GM21367 (cell line): Measurements from ENCODE around the gene ASMTL.
"Not testable (repeated sequence)": the region's sequence is repeated elsewhere in the genome, so short reads cannot be mapped to it uniquely, and the experiment has no call there.

Source experiments
- ATAC-seq: cut with Tn5 transposase; IDR thresholded peaks from one replicate; pipeline ENCODE4 v1.9.1; 2021; ENCODE audit not compliant: unreplicated experiment

Gene ASMTL

GRCh38 chrX:1462110-1462509, 9.4 kb upstream of the ASMTL start:
- ATAC-seq = no peak

GRCh38 chrX:1455948-1456280, 3.2 kb upstream of the ASMTL start:
- ATAC-seq = no peak

GRCh38 chrX:1453951-1454785, 1.5 kb upstream of the ASMTL start:
- ATAC-seq = peak; percentile 40

- ATAC-seq = peak; percentile 6
Observed at GRCh38 chrX:1453395-1453783, 680 bp upstream of the ASMTL start.

- no peak for ATAC-seq
Observed at GRCh38 chrX:1451661-1452515, 821 bp downstream of the ASMTL start.

GRCh38 chrX:1451251-1451660, 1.5 kb downstream of the ASMTL start:
- ATAC-seq = no peak

GRCh38 chrX:1450361-1451161, 2.1 kb downstream of the ASMTL start:
- no peak for ATAC-seq

- no peak for ATAC-seq
Observed at GRCh38 chrX:1449823-1450149, 2.9 kb downstream of the ASMTL start.

GRCh38 chrX:1449036-1449822, 3.5 kb downstream of the ASMTL start:
- no peak for ATAC-seq

GRCh38 chrX:1448573-1449001, 4.1 kb downstream of the ASMTL start:
- ATAC-seq = not testable (repeated sequence)

GRCh38 chrX:1447969-1448572, 4.6 kb downstream of the ASMTL start:
- ATAC-seq = not testable (repeated sequence)

GRCh38 chrX:1446984-1447968, 5.4 kb downstream of the ASMTL start:
- not testable (repeated sequence) for ATAC-seq

- no peak for ATAC-seq
Observed at GRCh38 chrX:1444561-1445500, 7.9 kb downstream of the ASMTL start.

GRCh38 chrX:1443496-1444075, 9.1 kb downstream of the ASMTL start:
- no peak for ATAC-seq

- ATAC-seq = no peak
Observed at GRCh38 chrX:1442724-1443367, 9.9 kb downstream of the ASMTL start.

GRCh38 chrX:1442016-1442665, 10.6 kb downstream of the ASMTL start:
- ATAC-seq = no peak

- no peak for ATAC-seq
Observed at GRCh38 chrX:1440506-1440905, 12.2 kb downstream of the ASMTL start.
